H9 (cell line): ENCODE results near the gene MAP2. TPM values are rescaled to one million over a fixed set of nuclear protein-coding genes. Genes with fewer than 3 reads are reported as not detected.

Source experiments
- DNase-seq: peaks from one replicate; pipeline ENCODE4 v3.0.0-alpha.2; 2017
- H2AFZ ChIP-seq: one replicate; pipeline ENCODE4 v1.6.1; 2013; ENCODE audit warnings: mild to moderate bottlenecking, low read length, control low read depth, moderate library complexity
- H2AK5ac ChIP-seq: 2 replicates; pipeline ENCODE4 v1.6.1; 2013; ENCODE audit warnings: low read length, control low read depth, mixed read lengths; ENCODE audit not compliant: insufficient read length
- H2BK120ac ChIP-seq: one replicate; pipeline ENCODE4 v1.6.1; 2013; ENCODE audit warnings: low read depth, mild to moderate bottlenecking, low read length, control low read depth, inconsistent platforms; ENCODE audit not compliant: poor library complexity, severe bottlenecking
- H2BK12ac ChIP-seq: 2 replicates; pipeline ENCODE4 v1.6.1; 2013; ENCODE audit warnings: low read length, control low read depth, mixed read lengths, low read depth; ENCODE audit not compliant: insufficient read length
- H2BK15ac ChIP-seq: 2 replicates; pipeline ENCODE4 v1.6.1; 2013; ENCODE audit warnings: low read depth, low read length, control low read depth
- H2BK20ac ChIP-seq: one replicate; pipeline ENCODE4 v1.6.1; 2013; ENCODE audit warnings: low read depth, mild to moderate bottlenecking, low read length, control low read depth, inconsistent platforms; ENCODE audit not compliant: poor library complexity, severe bottlenecking
- H2BK5ac ChIP-seq: 2 replicates; pipeline ENCODE4 v1.6.1; 2013; ENCODE audit warnings: low read length, control low read depth, mixed read lengths; ENCODE audit not compliant: insufficient read length
- H3K14ac ChIP-seq: 2 replicates; pipeline ENCODE4 v1.6.1; 2013; ENCODE audit warnings: low read length, control low read depth; ENCODE audit not compliant: insufficient read depth
- H3K18ac ChIP-seq: 2 replicates; pipeline ENCODE4 v1.6.1; 2013; ENCODE audit warnings: low read depth, mild to moderate bottlenecking, mixed read lengths, low read length, control low read depth; ENCODE audit not compliant: insufficient read length
- H3K23ac ChIP-seq: 2 replicates; pipeline ENCODE4 v1.6.1; 2013; ENCODE audit warnings: low read length, control low read depth, mixed read lengths, low read depth; ENCODE audit not compliant: insufficient read length
- H3K23me2 ChIP-seq: 2 replicates; pipeline ENCODE4 v1.6.1; 2013; ENCODE audit warnings: low read depth, mild to moderate bottlenecking, mixed read lengths, low read length, control low read depth; ENCODE audit not compliant: insufficient read length, poor library complexity, severe bottlenecking
- H3K27ac ChIP-seq: 2 replicates; pipeline ENCODE4 v1.5.1; 2013; ENCODE audit warnings: low read length, control low read depth, mixed read lengths, low read depth; ENCODE audit not compliant: insufficient read length
- H3K27me3 ChIP-seq: 2 replicates; pipeline ENCODE4 v1.6.1; 2013; ENCODE audit warnings: low read length, control low read depth, inconsistent platforms; ENCODE audit not compliant: insufficient read depth
- H3K4ac ChIP-seq: 2 replicates; pipeline ENCODE4 v1.6.1; 2013; ENCODE audit warnings: low read depth, mild to moderate bottlenecking, control low read depth, inconsistent platforms, low read length, moderate library complexity
- H3K4me1 ChIP-seq: 2 replicates; pipeline ENCODE4 v1.6.1; 2013; ENCODE audit warnings: low read length, control low read depth, inconsistent platforms; ENCODE audit not compliant: insufficient read depth
- H3K4me2 ChIP-seq: 2 replicates; pipeline ENCODE4 v1.6.1; 2013; ENCODE audit warnings: low read length, control low read depth, mixed read lengths; ENCODE audit not compliant: insufficient read length, insufficient read depth
- H3K56ac ChIP-seq: 2 replicates; pipeline ENCODE4 v1.6.1; 2013; ENCODE audit warnings: low read depth, mild to moderate bottlenecking, mixed read lengths, low read length, control low read depth; ENCODE audit not compliant: insufficient read length
- H3K79me1 ChIP-seq: 2 replicates; pipeline ENCODE4 v1.6.1; 2013; ENCODE audit warnings: low read depth, mild to moderate bottlenecking, moderate library complexity, low read length, control low read depth, inconsistent platforms; ENCODE audit not compliant: insufficient read depth, poor library complexity, severe bottlenecking
- H3K79me2 ChIP-seq: 2 replicates; pipeline ENCODE4 v1.6.1; 2013; ENCODE audit warnings: low read length, control low read depth, inconsistent platforms; ENCODE audit not compliant: insufficient read depth
- H3K9ac ChIP-seq: 2 replicates; pipeline ENCODE4 v1.6.1; 2013; ENCODE audit warnings: low read length, control low read depth, mixed read lengths; ENCODE audit not compliant: insufficient read length; ENCODE audit errors: extremely low read depth
- H3K9me3 ChIP-seq: one replicate; pipeline ENCODE4 v1.6.1; 2013; ENCODE audit warnings: low read depth, low read length, inconsistent platforms; ENCODE audit not compliant: control insufficient read depth
- H3T11ph ChIP-seq: one replicate; pipeline ENCODE4 v1.6.1; 2013; ENCODE audit warnings: mild to moderate bottlenecking, low read length, control low read depth, inconsistent platforms
- H4K20me1 ChIP-seq: one replicate; pipeline ENCODE4 v1.6.1; 2013; ENCODE audit not compliant: control insufficient read depth, insufficient read length, insufficient read depth
- H4K5ac ChIP-seq: 2 replicates; pipeline ENCODE4 v1.6.1; 2013; ENCODE audit warnings: low read depth, mild to moderate bottlenecking, mixed read lengths, low read length, control low read depth; ENCODE audit not compliant: insufficient read length
- H4K8ac ChIP-seq: replicated peaks from 2 replicates; pipeline ENCODE4 v1.6.1; 2013; ENCODE audit warnings: low read length, control low read depth, mixed read lengths, low read depth; ENCODE audit not compliant: insufficient read length
- H4K91ac ChIP-seq: 2 replicates; pipeline ENCODE4 v1.6.1; 2013; ENCODE audit warnings: low read depth, mild to moderate bottlenecking, moderate library complexity, mixed read lengths, low read length, control low read depth; ENCODE audit not compliant: insufficient read length
- H3K27ac Mint-ChIP-seq, 3 experiments: 2 replicates in 2 of 3; 3 replicates in 1 of 3; pipeline ENCODE4 v1.8.0; 2020 to 2021; ENCODE audit warnings: mixed read lengths in 3 of 3, mild to moderate bottlenecking in 1 of 3, moderate library complexity in 1 of 3
- H3K27me3 Mint-ChIP-seq: 2 replicates; pipeline ENCODE4 v1.8.0; 2021; ENCODE audit warnings: low read depth, mild to moderate bottlenecking, moderate library complexity, mixed read lengths
- H3K36me3 Mint-ChIP-seq, 3 experiments: 2 replicates in 2 of 3; 3 replicates in 1 of 3; pipeline ENCODE4 v1.8.0; 2020 to 2021; ENCODE audit warnings: low read depth in 3 of 3, mixed read lengths in 3 of 3; ENCODE audit not compliant: insufficient read depth in 1 of 3
- H3K4me1 Mint-ChIP-seq, 2 experiments: 2 replicates each; pipeline ENCODE4 v1.8.0; 2020; ENCODE audit warnings: mixed read lengths in 2 of 2
- H3K4me3 Mint-ChIP-seq, 2 experiments: 2 replicates in 1 of 2; 3 replicates in 1 of 2; pipeline ENCODE4 v1.8.0; 2020 to 2021; ENCODE audit warnings: mild to moderate bottlenecking in 2 of 2, mixed read lengths in 2 of 2, moderate library complexity in 1 of 2
- H3K9me3 Mint-ChIP-seq, 2 experiments: 2 replicates in 1 of 2; 3 replicates in 1 of 2; pipeline ENCODE4 v1.8.0; 2020; ENCODE audit warnings: mild to moderate bottlenecking in 2 of 2, mixed read lengths in 2 of 2, moderate library complexity in 1 of 2
- CTCF ChIP-seq: fragments of 200-600 bp; sonication (generic); conservative IDR thresholded peaks from 3 replicates; pipeline ENCODE4 v1.8.0; 2021; ENCODE audit warnings: antibody characterized with exemption, mild to moderate bottlenecking
- total RNA-seq: library from RNA; stranded (reverse); gene quantifications from 2 replicates; pipeline ENCODE4 v1.2.1, GENCODE V29; 2021

The MAP2 gene
- total RNA-seq, 1 experiment from 2014 or later = 0.87 TPM

- H3K9me3 Mint-ChIP-seq = no peaks in the 10 kb centered on the region
- Histone ChIP-seq H3K4ac (no peak overlapping the region), H3K23ac (no peak overlapping the region), H2BK20ac (no peak overlapping the region), H3K9me3 (no peaks in the 10 kb centered on the region), H4K91ac (no peak overlapping the region), H2BK15ac (no peak overlapping the region), H4K5ac (no peak overlapping the region), H3K56ac (no peak overlapping the region), H3K4me1 (no peaks in the 10 kb centered on the region), H3K9ac (no peak overlapping the region), H3K79me2 (no peaks in the 10 kb centered on the region), H3K27ac (no peak overlapping the region), H3K18ac (no peak overlapping the region), H2AK5ac (no peak overlapping the region), H4K20me1 (no peaks in the 10 kb centered on the region), H3T11ph (no peak overlapping the region), H2AFZ (no peak overlapping the region), H3K14ac (no peak overlapping the region), H2BK120ac (no peak overlapping the region), H2BK12ac (no peak overlapping the region), H2BK5ac (no peak overlapping the region), H3K23me2 (no peaks in the 10 kb centered on the region), H3K27me3 (peaks cover 4% of the 10 kb centered on the region), H4K8ac (no peak overlapping the region), H3K79me1 (no peaks in the 10 kb centered on the region), H3K4me2 (no peak overlapping the region)
- no peaks in the 10 kb centered on the region for H3K36me3 Mint-ChIP-seq
- peaks cover 4 to 21% of the 10 kb centered on the region in 2 experiments; a peak in 3 of 4 replicates for H3K4me1 Mint-ChIP-seq
- DNase-seq = no peak
- H3K27ac Mint-ChIP-seq = no peak overlapping the region
- TF ChIP-seq CTCF = no peak
- H3K27me3 Mint-ChIP-seq = peaks cover 89% of the 10 kb centered on the region
- no peak overlapping the region for H3K4me3 Mint-ChIP-seq
Measured at GRCh38 chr2:209525834-209526281, 102.0 kb downstream of the MAP2 start.
